Omental fat pad (tissue), 4 donors: ENCODE results near the gene ASCC1. TPM values are rescaled to one million over a fixed set of nuclear protein-coding genes. Genes with fewer than 3 reads are reported as not detected.
"Not testable (repeated sequence)": the region's sequence is repeated elsewhere in the genome, so short reads cannot be mapped to it uniquely, and the experiment has no call there.

Source experiments
- ATAC-seq: fragments of 150-250 bp; one replicate; pipeline ENCODE4 v1.9.1; 2016; ENCODE audit warnings: mild to moderate bottlenecking, moderate library complexity; ENCODE audit not compliant: low FRiP score
- DNase-seq: peaks from one replicate; pipeline ENCODE4 v3.0.0-alpha.2; 2019; ENCODE audit warnings: low spot score
- total RNA-seq, 4 donors: library from RNA; depleted of rRNA; stranded (reverse); fragments of >200 nt; gene quantifications; one replicate each; pipeline ENCODE4 v1.1.0, GENCODE V29; 2016
- TF ChIP-seq, protein P1 (sequence below), 3 donors: fragments of 450-650 bp; IDR thresholded peaks; one replicate each; pipeline ENCODE4 v1.5.1; 2016 to 2017; ENCODE audit warnings: antibody characterized with exemption in 3 of 3, mild to moderate bottlenecking in 3 of 3, moderate library complexity in 2 of 3

The ASCC1 gene
- total RNA-seq, 4 donors from 2014 or later = 21.3 to 34.5 (median 26.3) TPM

DNA sequence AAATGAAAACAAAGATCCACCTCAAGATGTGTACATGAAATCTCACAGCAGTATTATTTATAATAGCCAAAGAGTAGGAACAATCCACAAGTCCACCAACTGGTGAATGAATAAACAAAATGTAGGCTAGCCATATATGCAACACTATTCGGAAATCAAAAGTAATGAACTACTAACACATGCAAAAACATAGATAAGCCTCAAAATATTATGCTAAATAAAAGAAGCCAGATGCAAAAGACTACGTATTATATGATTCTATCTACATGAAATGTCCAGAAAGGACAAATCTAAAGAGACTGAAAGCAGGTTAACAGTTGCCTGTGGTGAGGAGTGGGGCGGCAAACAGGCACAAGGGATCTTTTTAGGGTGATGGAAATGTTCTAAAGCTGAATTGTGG, 49.0 kb downstream of the ASCC1 start:
- no peak for ATAC-seq
- TF ChIP-seq, protein P1, sequence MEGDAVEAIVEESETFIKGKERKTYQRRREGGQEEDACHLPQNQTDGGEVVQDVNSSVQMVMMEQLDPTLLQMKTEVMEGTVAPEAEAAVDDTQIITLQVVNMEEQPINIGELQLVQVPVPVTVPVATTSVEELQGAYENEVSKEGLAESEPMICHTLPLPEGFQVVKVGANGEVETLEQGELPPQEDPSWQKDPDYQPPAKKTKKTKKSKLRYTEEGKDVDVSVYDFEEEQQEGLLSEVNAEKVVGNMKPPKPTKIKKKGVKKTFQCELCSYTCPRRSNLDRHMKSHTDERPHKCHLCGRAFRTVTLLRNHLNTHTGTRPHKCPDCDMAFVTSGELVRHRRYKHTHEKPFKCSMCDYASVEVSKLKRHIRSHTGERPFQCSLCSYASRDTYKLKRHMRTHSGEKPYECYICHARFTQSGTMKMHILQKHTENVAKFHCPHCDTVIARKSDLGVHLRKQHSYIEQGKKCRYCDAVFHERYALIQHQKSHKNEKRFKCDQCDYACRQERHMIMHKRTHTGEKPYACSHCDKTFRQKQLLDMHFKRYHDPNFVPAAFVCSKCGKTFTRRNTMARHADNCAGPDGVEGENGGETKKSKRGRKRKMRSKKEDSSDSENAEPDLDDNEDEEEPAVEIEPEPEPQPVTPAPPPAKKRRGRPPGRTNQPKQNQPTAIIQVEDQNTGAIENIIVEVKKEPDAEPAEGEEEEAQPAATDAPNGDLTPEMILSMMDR (IDR thresholded peaks at IDR 0.05) = no peak
- no peak for DNase-seq

- no peak for DNase-seq
- TF ChIP-seq, protein P1 (IDR thresholded peaks at IDR 0.05) = no peak
- ATAC-seq = no peak
These were observed 51.5 kb downstream of the ASCC1 start for GRCh38 chr10:72164617-72165016.

GRCh38 chr10:72162978-72163377, 53.1 kb downstream of the ASCC1 start:
- TF ChIP-seq, protein P1 (IDR thresholded peaks at IDR 0.05) = no peak
- no peak for DNase-seq
- ATAC-seq = no peak

- DNase-seq (no peak), ATAC-seq (no peak)
- TF ChIP-seq, protein P1 (IDR thresholded peaks at IDR 0.05) = no peak
These were observed 57.9 kb downstream of the ASCC1 start for GRCh38 chr10:72158176-72158575.

DNA sequence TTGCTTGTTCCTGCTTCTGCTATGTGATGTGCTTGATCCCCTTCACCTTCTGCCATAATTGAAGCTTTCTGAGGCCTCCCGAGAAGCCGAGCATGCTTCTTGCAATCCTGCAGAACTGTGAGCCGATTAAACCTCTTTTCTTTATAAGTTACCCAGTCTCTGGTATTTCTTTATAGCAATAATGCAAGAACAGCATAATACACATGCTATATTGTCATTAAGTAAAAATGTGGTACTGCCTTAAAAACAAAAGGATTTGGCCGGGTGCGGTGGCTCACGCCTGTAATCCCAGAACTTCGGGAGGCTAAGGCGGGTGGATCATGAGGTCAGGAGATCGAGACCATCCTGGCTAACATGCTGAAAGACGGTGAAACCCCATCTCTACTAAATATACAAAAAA, 59.9 kb downstream of the ASCC1 start:
- TF ChIP-seq, protein P1 (IDR thresholded peaks at IDR 0.05) = no peak
- ATAC-seq = no peak
- DNase-seq = no peak

GRCh38 chr10:72152286-72152685, 63.8 kb downstream of the ASCC1 start:
- DNase-seq (no peak), ATAC-seq (no peak)
- TF ChIP-seq, protein P1 (IDR thresholded peaks at IDR 0.05) = no peak

- not testable (repeated sequence) for ATAC-seq, DNase-seq
These were observed 65.2 kb downstream of the ASCC1 start for GRCh38 chr10:72150746-72151478.

- not testable (repeated sequence) for DNase-seq, ATAC-seq
These were observed 68.8 kb downstream of the ASCC1 start for GRCh38 chr10:72147324-72147584.
